Activated CD8-positive, alpha-beta memory T cell treated with anti-CD3 and anti-CD28 coated beads for 36 hours (primary cell): ENCODE data around the gene TCIRG1. TPM values are rescaled to one million over a fixed set of nuclear protein-coding genes. Genes with fewer than 3 reads are reported as not detected.

Experiments
- CTCF ChIA-PET: fragments of 350-600 bp; sonication (Branson Sonifier 250); formaldehyde crosslinking; loops from one replicate; lab custom pipeline; 2021; ENCODE audit warnings: antibody characterized with exemption; lab: Charles Lee
- POLR2A ChIA-PET: fragments of 350-600 bp; sonication (Branson Sonifier 250); formaldehyde crosslinking; loops from one replicate; lab custom pipeline; 2021; ENCODE audit warnings: antibody characterized with exemption; lab: Charles Lee
- total RNA-seq, 2 experiments: library from RNA; stranded (reverse); gene quantifications; one replicate each; pipeline ENCODE4 v1.2.3, GENCODE V29; 2021

TCIRG1 gene
- total RNA-seq, 2 experiments from 2014 or later = 129 to 130 TPM

DNA sequence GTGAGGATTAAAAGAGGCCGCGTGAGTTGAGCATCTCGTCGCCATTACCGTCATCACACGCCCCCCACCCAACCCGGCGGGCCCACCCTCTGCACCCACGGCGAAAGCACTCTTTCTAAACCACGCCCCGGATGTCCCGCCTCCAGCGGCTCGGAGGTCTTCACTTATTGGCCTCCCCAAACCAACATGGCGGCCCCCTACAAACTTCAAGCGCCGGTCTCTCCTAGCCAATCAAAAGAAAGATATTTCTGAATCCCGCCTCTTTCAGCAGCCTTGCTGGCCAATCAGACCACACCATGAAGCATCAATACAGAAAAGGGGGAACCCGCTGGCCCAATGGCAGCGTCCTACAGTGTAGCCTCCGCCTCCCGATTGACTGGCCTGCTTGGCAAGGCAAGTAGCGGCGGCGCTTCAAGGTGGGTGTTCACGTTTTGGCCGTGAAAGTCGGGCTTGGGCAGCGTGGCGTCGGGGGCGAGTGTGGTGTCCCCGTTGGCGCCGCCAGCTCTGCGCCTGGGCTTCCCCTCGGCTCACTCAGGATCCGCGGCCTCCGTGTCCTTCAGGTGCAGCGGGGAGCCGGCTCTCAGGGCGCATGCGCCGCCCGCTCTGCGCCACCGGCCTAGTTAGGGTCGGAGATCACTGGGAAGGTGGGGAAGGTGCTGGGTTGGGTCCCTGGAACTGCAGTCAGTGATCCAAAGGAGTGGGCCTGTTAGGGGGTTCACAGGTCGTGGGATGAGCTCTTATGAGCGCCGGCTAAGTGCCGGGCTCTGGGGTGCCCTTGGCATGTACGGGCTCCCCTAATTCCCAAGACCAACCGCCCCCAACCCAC, 8.3 kb upstream of the TCIRG1 start, which contains the start of gene NDUFS8:
Gene NDUFS8, plus strand, starts transcription at position 364 of the 826 bp plus-strand sequence. CDS start 1,471 bp downstream, outside the sequence.
- CTCF ChIA-PET = interaction anchor here (0.6 kb wide), 1 partner anchor 62 kb away, joined by 4 read pairs; no protein-coding TSS in a partner anchor
- POLR2A ChIA-PET = interaction anchor here (0.6 to 1.0 kb wide), 3 partner anchors 9 to 78 kb away, joined by 3 to 5 read pairs (median 4); partner anchors contain the start of gene TCIRG1

DNA sequence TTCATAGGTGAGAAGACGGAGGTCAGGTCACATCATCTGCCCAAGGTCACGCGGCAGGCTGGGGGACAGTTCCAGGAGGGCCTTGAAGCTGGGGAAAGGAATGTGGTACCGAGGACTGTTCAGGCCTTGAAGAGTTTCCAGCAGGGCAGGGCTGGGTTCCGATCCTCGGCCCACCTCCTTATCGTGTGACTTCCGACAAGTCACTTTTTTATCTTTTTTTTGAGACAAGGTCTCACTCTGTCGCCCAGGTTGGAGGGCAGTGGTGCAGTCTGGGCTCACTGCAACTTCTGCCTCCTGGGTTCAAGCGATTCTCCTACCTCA, 7.7 kb upstream of the TCIRG1 start:
- ChIA-PET POLR2A (interaction anchor here (0.6 to 1.0 kb wide), 2 partner anchors 8 to 10 kb away, joined by 3 to 4 read pairs; partner anchors contain the start of gene TCIRG1), CTCF (no interaction called here)

DNA sequence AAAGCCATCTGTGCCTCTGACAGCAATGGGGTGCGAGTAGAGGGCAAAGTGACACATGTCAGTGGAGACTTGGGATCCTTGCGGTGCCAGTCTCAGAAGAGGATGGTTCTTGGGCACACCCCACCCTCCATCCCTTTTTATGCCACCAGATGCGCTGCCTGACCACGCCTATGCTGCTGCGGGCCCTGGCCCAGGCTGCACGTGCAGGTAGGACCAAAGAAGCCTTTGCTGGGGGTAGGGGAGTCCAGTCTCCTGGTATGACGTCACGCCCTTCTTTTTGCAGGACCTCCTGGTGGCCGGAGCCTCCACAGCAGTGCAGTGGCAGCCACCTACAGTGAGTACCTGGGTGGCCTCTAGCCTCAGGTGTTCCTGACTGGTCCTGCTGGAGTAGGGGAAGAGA, 6.8 kb upstream of the TCIRG1 start:
- ChIA-PET CTCF (no interaction called here), POLR2A (no interaction called here)

DNA sequence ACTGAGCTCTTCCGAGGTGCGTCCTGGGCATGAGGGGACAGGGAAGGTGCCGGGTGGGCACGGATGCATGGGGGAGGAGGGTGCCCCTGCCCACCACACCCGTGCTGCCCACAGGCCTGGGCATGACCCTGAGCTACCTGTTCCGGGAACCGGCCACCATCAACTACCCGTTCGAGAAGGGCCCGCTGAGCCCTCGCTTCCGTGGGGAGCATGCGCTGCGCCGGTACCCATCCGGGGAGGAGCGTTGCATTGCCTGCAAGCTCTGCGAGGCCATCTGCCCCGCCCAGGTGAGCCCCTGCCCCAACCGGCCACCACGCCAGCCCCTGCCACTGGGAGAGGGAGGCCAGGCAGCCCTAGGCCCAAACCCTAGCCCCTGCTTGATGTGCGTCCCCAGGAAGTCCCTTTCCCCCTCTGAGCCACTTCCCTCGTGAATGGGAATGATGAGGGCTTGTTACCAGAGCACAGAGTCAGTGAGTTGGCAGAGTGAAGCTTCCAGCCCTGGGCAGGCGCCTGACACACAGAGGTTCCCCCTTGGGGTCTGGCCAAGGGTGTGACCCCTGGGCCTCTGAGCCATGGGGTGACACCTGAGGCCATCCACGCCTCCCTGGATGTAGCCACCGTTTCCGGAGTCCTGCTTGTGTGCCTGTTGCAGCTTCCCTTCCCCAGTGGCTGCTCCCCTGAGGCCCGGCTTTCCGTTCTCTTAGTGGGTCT, 5.7 kb upstream of the TCIRG1 start:
- ChIA-PET POLR2A (interaction anchor here (0.6 kb wide), 1 partner anchor 1780 kb away, joined by 6 read pairs; no protein-coding TSS in a partner anchor), CTCF (no interaction called here)

DNA sequence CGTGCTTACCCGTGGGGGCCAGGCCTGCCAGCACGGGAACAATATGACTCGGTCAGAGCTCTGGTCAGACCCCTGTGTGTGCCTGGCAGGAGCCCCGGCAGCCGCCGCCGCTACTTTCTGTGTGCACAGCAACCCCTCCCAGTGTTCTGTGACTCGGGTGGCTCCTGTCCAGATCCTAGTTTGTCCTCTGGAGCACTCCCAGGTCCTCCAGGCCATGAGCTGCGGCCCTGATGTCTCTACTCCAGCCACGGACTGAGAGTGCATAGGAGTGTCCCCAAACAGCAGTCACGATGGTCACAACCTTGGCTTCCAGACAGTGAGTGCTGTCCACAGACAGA, 5.1 kb upstream of the TCIRG1 start:
- POLR2A ChIA-PET = no interaction called here
- CTCF ChIA-PET = no interaction called here

DNA sequence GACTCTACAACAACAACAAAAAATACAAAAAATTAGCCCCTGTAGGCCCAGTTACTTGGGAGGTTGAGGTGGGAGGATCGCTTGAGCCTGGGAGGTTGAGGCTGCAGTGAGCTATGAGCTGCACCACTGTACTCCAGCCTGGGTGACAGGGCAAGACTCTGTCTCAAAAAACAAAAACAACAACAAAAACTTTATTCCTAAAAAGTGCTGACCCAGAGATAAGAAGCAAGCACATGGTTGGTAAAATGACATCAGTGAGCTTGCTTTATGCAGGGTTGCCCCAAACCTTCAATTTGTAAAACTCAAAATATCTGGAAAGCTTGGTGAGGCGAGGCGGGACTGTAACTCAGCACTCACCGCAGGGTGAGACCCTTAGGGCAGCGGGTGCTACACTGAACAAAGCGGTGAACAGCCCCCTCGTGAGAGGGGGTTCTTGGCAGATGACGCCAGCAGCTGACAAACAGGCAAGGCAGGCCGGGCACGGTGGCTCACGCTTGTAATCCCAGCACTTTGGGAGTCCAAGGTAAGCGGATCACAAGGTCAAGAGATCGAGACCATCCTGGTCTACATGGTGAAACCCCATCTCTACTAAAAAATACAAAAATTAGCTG, 3.5 kb upstream of the TCIRG1 start:
- ChIA-PET CTCF (interaction anchor here (0.6 to 0.9 kb wide), 3 partner anchors 25 to 174 kb away, joined by 3 to 7 read pairs (median 3); partner anchors contain the start of gene ALDH3B1), POLR2A (no interaction called here)

DNA sequence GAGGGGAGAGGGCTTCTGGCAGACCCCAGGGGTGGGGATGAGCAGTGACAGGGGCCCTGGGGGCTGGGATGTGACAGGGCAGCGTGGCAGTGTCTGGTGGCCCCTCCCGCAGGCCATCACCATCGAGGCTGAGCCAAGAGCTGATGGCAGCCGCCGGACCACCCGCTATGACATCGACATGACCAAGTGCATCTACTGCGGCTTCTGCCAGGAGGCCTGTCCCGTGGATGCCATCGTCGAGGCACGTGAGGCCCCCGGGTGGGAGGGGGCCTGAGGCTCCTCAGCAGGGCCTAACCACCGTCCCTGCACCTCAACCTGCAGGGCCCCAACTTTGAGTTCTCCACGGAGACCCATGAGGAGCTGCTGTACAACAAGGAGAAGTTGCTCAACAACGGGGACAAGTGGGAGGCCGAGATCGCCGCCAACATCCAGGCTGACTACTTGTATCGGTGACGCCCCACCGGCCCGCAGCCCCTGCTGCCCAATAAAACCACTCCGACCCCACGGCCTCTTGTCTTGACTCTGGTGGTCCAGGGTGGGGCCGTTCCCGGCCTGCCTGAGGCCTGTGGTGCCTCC, 2.6 kb upstream of the TCIRG1 start:
- ChIA-PET POLR2A (no interaction called here), CTCF (interaction anchor here (0.9 kb wide), 1 partner anchor 26 kb away, joined by 7 read pairs; the partner anchor contains the start of gene ALDH3B1)

DNA sequence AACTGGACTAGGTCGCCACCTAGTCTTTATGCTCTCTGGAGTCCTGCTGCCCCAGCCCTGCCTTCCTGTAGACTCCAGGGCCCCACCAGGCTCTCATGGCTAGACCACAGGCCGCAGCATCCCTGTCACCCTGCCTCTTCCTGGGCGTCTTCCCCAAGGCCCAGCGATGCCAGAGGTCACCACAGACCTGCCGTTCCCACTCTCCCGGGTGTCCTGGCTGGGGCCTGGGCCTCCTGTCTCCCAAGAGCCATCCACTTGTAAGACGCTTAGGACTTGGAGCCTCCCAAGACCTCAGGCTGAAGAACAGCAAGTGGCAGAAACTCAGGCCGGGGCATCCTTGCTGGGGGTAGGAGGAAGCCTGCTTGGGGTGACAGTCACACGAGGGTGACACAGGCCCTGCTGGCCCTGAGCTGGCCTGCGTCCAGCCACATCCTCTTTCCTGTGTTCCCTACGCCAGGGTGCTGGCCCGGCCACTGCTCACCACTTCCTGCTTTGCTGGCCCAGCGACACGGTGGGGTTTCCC, 2.0 kb upstream of the TCIRG1 start:
- POLR2A ChIA-PET = interaction anchor here (2.4 kb wide), 1 partner anchor 16 kb away, joined by 5 read pairs; no protein-coding TSS in a partner anchor
- CTCF ChIA-PET = no interaction called here

DNA sequence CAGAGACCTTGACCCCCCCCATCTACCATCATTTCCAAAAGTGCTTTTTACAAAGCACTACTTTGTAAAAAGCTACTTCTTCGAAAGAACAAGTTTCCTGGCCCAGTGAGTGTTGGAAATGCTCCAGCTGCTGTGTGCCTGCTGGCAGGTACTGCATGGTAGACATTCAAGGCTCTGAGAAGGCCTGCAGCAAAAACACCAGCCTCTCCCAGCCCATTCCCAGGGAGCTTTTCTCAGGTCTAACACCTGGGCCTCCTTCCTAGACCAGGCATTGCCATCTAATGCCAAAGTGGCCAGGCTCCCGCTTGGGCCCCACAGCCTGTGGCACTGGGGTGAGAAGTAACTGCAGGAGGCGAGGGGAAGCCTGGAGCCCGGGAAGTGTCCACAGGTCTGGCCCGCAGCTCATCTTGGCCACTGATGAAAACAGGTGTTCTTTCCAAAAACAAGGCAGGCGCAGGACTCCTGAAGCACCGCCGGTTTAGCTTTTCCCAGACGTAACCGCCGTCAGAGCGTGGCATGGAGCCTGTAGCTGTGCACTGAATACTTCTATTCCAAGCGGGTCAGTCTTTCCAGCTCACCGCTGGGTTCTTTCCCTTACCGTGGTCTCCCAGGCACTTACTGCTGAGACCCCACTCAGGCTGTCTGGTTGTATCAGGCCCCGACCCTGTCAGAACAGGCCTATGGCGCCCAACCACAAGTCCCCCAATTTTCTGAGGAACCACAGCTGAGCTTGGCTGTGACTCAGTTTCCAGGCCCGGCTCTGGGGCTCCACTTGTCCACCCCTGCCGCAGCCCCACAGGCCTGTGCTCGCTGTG, 1.2 kb upstream of the TCIRG1 start:
- ChIA-PET POLR2A (interaction anchor here (2.4 kb wide), 1 partner anchor 15 kb away, joined by 5 read pairs; no protein-coding TSS in a partner anchor), CTCF (no interaction called here)

DNA sequence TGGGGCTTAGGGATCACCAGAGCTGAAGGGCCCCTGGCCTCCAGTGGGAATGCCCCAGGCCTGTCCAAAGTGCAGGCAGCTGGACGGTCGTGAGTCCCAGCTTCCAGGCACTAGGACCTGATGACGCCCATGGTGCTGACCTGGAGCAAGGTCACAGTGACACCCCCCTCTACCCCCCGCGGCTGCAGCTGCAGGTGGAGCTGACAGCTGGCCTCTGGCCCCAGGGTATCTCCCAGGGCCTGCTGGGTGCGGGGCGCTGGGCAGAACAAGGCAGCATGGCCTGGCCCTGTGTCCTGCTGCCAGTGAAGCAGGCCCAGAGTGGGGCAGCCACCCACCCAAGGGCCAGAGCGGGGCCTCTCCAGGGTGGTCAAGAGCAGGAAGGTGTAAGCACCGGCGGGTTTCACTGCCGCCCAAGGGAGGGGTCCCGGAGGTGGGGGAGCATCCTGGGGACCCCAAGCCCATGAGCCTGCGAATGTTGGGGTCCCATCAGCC, 553 bp upstream of the TCIRG1 start:
- POLR2A ChIA-PET = interaction anchor here (2.4 kb wide), 1 partner anchor 15 kb away, joined by 5 read pairs; no protein-coding TSS in a partner anchor
- CTCF ChIA-PET = no interaction called here

DNA sequence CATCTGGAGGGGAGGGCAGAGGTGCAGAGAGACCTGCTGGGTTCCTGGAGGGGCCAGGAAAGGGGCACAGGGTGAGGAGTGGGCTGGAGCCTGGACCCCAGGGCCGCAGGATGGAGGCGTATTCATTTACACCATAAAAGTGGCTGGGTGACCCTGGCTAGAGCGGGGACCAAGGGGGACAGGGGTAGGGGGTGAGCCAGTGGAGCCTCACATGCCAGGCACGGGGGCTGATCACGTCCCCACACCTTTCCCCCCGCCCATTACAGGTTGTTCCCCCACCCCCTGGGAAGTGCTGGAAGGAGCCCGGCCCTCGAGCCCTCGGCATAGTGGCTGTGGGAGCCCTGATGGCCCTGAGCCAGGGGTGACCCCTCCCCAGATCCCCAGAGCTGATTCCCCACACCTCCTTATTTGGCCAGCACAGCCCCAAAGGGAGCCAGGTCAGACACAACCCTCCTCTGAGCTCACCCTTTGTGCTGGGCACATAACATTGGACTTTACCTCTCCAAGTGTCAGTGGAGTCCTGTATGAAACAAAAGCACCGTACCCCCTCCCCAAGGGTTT, 781 bp downstream of the TCIRG1 start:
- POLR2A ChIA-PET = interaction anchor here (1.1 kb wide), 1 partner anchor 9 kb away, joined by 4 read pairs; no protein-coding TSS in a partner anchor
- CTCF ChIA-PET = interaction anchor here (1.0 kb wide), 1 partner anchor 46 kb away, joined by 4 read pairs; no protein-coding TSS in a partner anchor

DNA sequence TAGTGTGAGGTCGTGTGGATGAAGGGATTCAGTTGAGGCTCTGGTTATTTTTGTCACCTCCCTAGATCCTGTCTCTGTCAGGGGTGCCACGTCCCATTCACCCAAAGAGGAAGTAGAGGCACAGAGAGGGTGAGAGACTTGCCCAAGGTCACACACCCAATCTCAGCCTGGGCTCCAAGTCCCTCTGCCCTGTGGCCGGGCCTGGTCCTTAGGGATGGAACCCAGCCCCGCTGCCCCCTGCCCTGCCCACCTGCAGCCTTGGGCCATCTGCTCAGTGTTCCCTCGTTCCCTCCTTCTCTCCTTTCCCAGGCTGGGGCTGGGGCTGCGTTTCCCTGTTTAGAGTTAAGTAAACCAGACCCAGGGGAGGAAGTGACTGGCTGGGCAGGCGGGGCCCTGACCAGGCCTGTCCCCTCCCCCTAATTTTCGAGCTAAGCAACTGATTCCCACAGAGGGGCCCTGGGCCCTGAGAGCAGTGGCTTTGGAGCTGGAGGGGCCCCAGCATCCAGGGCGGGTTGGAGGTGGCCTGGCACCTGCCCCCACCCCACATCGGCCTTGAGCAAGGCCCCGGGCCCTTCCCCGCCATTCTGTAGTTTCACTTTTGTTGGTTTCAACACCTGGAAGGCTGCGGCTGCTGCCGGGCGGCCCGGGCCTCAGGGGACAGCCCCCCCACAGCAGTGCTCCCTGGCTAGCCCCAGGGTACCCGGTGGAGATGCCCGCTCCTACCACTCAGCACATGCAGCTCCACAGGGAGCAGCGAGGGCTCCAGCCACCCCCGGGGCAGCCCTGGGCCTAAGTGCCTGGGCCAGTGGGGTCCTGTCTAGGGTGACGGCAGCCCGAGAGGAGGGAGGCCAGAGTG, 1.5 kb downstream of the TCIRG1 start:
- ChIA-PET POLR2A (no interaction called here), CTCF (no interaction called here)

DNA sequence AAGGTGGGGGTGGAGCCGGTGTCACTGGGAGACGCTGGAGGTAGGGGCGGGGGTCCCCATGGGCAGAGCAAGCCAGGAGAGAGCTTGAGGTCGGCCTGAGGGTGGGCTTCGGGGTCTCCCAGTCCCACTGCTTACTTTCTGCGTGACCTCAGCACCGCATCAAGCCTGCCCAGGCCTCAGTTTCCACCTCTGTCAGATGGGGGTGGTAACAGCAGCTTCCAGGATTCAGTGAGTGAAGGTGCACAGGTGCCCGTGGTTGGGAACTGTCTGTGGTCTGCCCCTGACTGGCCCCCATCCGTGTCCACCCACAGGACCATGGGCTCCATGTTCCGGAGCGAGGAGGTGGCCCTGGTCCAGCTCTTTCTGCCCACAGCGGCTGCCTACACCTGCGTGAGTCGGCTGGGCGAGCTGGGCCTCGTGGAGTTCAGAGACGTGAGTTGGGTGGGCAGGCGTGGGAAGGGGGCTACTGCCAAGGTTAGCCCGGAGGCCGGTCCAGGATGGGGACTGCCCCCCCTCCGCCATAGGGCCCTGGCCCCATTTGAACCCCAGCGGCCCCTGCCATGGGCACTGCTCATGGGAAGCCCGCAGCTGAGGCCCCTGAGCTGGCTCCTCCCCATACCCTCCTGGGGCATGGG, 2.2 kb downstream of the TCIRG1 start:
- POLR2A ChIA-PET = interaction anchor here (0.9 kb wide), 1 partner anchor 10 kb away, joined by 3 read pairs; no protein-coding TSS in a partner anchor
- CTCF ChIA-PET = no interaction called here

DNA sequence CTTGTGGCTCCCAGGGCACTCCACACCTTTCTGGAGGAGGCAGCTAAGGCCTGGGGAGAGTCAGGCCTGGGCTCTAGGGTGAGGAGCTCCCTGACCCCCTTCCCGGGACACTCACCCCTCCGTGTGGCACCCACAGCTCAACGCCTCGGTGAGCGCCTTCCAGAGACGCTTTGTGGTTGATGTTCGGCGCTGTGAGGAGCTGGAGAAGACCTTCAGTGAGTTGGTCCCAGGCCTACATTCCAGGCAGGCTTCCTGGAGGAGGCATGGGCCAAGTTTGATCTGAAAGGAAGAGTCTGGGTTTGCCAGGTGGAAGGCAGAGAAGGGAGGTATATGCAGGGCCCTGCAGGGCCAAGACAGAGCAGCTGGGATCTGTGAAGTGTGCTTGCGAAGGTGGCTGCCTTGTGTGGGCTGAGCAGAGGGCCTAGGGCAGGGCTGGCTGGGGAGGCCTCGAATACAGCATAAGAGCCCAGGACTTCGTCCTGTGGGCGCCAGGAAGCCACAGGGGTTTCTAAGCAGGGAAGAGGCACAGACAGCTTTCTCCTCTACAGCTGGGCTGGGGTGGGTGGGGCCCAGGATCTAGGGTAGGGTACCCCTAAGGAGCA, 2.9 kb downstream of the TCIRG1 start:
- ChIA-PET POLR2A (interaction anchor here (0.9 kb wide), 2 partner anchors 9 to 11 kb away, joined by 3 read pairs; no protein-coding TSS in a partner anchor), CTCF (interaction anchor here (1.4 kb wide), 1 partner anchor 167 kb away, joined by 4 read pairs; no protein-coding TSS in a partner anchor)

DNA sequence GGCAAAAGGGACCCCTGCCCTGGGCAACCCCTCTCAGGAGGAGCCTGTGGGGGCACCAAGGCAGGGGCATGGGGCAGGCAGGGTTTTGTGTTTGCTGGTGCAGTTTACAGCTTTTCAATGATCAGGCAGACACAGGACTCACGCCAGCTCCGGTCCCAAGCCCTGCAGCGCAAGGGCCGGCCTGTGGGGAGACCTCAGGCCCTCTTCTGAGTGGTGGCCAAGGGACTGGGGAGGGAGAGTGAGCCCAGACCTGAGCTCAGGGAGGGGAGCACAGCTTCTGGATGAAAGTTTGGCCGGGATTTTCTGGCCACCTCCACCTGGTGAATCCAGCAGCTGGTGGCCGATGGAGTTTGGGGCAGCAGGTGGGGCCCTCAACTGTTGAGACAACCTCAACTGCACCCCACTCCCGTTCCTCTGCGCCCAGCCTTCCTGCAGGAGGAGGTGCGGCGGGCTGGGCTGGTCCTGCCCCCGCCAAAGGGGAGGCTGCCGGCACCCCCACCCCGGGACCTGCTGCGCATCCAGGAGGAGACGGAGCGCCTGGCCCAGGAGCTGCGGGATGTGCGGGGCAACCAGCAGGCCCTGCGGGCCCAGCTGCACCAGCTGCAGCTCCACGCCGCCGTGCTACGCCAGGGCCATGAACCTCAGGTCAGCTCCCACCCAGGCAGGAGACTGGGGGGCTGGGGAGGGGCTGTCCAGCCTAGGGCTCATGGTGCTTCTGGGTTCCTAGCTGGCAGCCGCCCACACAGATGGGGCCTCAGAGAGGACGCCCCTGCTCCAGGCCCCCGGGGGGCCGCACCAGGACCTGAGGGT, 3.6 kb downstream of the TCIRG1 start:
- CTCF ChIA-PET = interaction anchor here (1.4 kb wide), 1 partner anchor 166 kb away, joined by 4 read pairs; no protein-coding TSS in a partner anchor
- POLR2A ChIA-PET = interaction anchor here (0.5 to 0.9 kb wide), 2 partner anchors 8 to 14 kb away, joined by 3 to 5 read pairs; no protein-coding TSS in a partner anchor
